ENCODE results near the gene ARHGAP33.

Gene ARHGAP33

DNA sequence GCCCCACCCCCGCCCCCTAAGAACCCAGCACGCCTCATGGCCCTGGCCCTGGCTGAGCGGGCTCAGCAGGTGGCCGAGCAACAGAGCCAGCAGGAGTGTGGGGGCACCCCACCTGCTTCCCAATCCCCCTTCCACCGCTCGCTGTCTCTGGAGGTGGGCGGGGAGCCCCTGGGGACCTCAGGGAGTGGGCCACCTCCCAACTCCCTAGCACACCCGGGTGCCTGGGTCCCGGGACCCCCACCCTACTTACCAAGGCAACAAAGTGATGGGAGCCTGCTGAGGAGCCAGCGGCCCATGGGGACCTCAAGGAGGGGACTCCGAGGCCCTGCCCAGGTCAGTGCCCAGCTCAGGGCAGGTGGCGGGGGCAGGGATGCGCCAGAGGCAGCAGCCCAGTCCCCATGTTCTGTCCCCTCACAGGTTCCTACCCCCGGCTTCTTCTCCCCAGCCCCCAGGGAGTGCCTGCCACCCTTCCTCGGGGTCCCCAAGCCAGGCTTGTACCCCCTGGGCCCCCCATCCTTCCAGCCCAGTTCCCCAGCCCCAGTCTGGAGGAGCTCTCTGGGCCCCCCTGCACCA, 11.9 kb downstream of the ARHGAP33 start:
- H3K79me2 ChIP-seq (ENCODE audit: insufficient read depth, low read length) = no peaks in the 10 kb centered on the region
- H3K4me3 ChIP-seq (ENCODE audit: low read depth in 1 of 2, low read length in 2 of 2) = no peak overlapping the region
- DNase-seq (no peak), ATAC-seq (ENCODE audit: insufficient read depth, low read depth) (no peak)
- no peaks in the 10 kb centered on the region for H3K27me3 ChIP-seq (ENCODE audit: insufficient read depth, low read length, poor library complexity)
- TF ChIP-seq EZH2 (IDR thresholded peaks at IDR 0.05; ENCODE audit: borderline replicate concordance, low read depth, low read length, severe bottlenecking) = no peak
- H3K27ac ChIP-seq (ENCODE audit: low read length) = no peak overlapping the region
- H4K20me1 ChIP-seq (ENCODE audit: insufficient read depth, low read length) = peaks cover 12% of the 10 kb centered on the region
- no peak overlapping the region for H3K9ac ChIP-seq (ENCODE audit: low read depth, low read length)
- H3K4me1 ChIP-seq (ENCODE audit: insufficient read depth, low read length) = no peaks in the 10 kb centered on the region
- H3K36me3 ChIP-seq (ENCODE audit: insufficient read depth, low read length) = peaks cover 39% of the 10 kb centered on the region
- H3K9me3 ChIP-seq (ENCODE audit: insufficient read depth, low read length, severe bottlenecking) = no peaks in the 10 kb centered on the region
- H2AFZ ChIP-seq (ENCODE audit: low read depth, low read length) = no peak overlapping the region
- H3K4me2 ChIP-seq (ENCODE audit: insufficient read depth, low read length) = no peak overlapping the region

- H3K4me1 ChIP-seq (ENCODE audit: insufficient read depth, low read length) = no peaks in the 10 kb centered on the region
- H3K79me2 ChIP-seq (ENCODE audit: insufficient read depth, low read length) = no peaks in the 10 kb centered on the region
Measured at GRCh38 chr19:35788205-35788960, 13.0 kb downstream of the ARHGAP33 start.

DNA sequence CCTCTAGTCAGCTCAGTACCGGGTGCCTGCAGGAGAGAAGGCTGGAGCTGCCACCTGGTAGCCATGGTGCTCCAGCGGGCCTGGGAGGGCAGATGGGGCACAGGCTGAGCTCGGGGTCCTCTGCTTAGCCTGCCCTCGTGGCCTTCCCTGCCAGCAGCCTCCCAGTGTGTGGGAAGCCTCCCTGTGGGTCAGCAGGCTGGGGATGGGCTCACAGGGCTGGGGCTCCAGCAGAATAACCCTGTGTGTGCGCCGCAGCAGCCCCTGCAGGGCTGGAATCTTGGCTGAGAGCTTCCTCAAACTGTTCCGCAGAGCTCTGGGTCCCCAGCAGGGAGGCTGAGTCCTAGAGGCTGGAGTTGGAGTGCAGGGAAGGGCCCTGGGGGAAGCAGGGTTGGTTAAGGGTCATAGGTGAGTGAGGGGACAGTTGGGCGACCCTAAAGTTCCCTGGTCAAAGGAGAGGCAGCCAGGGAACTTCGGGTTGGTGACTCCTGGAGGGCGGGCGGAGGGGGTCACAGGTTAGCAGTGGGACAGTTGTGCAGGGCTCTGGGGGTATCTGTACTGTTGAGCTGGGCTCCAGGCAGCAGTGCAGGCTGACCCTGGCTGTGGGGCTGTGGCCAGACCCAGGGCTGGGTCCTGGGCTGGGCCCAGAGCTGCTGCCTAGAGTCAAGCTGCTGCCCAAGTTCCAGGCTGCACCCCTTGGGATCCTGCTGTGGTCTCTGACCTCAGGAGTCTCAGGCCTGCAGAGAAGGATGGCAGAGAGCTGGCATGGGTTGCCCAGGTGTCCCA, 14.0 kb downstream of the ARHGAP33 start:
- no peak overlapping the region for H3K4me2 ChIP-seq (ENCODE audit: insufficient read depth, low read length)
- no peaks in the 10 kb centered on the region for H3K4me1 ChIP-seq (ENCODE audit: insufficient read depth, low read length)
- H3K4me3 ChIP-seq (ENCODE audit: low read depth in 1 of 2, low read length in 2 of 2) = no peak overlapping the region
- peaks cover 20% of the 10 kb centered on the region for H3K36me3 ChIP-seq (ENCODE audit: insufficient read depth, low read length)
- peaks cover 4% of the 10 kb centered on the region for H4K20me1 ChIP-seq (ENCODE audit: insufficient read depth, low read length)
- H2AFZ ChIP-seq (ENCODE audit: low read depth, low read length) = no peak overlapping the region
- H3K9ac ChIP-seq (ENCODE audit: low read depth, low read length) = no peak overlapping the region
- no peaks in the 10 kb centered on the region for H3K9me3 ChIP-seq (ENCODE audit: insufficient read depth, low read length, severe bottlenecking)
- H3K79me2 ChIP-seq (ENCODE audit: insufficient read depth, low read length) = no peaks in the 10 kb centered on the region
- DNase-seq = no peak
- no peaks in the 10 kb centered on the region for H3K27me3 ChIP-seq (ENCODE audit: insufficient read depth, low read length, poor library complexity)
- 0 out of 3 replicates have a peak, but pooled peaks have one; percentile 4 for ATAC-seq (ENCODE audit: insufficient read depth, low read depth)
- no peak for TF ChIP-seq EZH2 (IDR thresholded peaks at IDR 0.05; ENCODE audit: borderline replicate concordance, low read depth, low read length, severe bottlenecking)
- TF ChIP-seq, protein P1, sequence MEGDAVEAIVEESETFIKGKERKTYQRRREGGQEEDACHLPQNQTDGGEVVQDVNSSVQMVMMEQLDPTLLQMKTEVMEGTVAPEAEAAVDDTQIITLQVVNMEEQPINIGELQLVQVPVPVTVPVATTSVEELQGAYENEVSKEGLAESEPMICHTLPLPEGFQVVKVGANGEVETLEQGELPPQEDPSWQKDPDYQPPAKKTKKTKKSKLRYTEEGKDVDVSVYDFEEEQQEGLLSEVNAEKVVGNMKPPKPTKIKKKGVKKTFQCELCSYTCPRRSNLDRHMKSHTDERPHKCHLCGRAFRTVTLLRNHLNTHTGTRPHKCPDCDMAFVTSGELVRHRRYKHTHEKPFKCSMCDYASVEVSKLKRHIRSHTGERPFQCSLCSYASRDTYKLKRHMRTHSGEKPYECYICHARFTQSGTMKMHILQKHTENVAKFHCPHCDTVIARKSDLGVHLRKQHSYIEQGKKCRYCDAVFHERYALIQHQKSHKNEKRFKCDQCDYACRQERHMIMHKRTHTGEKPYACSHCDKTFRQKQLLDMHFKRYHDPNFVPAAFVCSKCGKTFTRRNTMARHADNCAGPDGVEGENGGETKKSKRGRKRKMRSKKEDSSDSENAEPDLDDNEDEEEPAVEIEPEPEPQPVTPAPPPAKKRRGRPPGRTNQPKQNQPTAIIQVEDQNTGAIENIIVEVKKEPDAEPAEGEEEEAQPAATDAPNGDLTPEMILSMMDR (IDR thresholded peaks at IDR 0.05; ENCODE audit: borderline replicate concordance, extremely low read depth, low read length, poor library complexity, severe bottlenecking) = no peak
- H3K27ac ChIP-seq (ENCODE audit: low read length) = no peak overlapping the region

More at GRCh38 chr19:35788205-35788960, 13.0 kb downstream of the ARHGAP33 start:
- no peak for TF ChIP-seq EZH2 (IDR thresholded peaks at IDR 0.05; ENCODE audit: borderline replicate concordance, low read depth, low read length, severe bottlenecking)
- TF ChIP-seq, protein P1 (IDR thresholded peaks at IDR 0.05; ENCODE audit: borderline replicate concordance, extremely low read depth, low read length, poor library complexity, severe bottlenecking) = no peak
- Histone ChIP-seq H3K27me3 (ENCODE audit: insufficient read depth, low read length, poor library complexity) (no peaks in the 10 kb centered on the region), H3K36me3 (ENCODE audit: insufficient read depth, low read length) (peaks cover 28% of the 10 kb centered on the region), H4K20me1 (ENCODE audit: insufficient read depth, low read length) (peaks cover 4% of the 10 kb centered on the region), H3K9me3 (ENCODE audit: insufficient read depth, low read length, severe bottlenecking) (no peaks in the 10 kb centered on the region), H3K27ac (ENCODE audit: low read length) (no peak overlapping the region), H3K9ac (ENCODE audit: low read depth, low read length) (no peak overlapping the region), H2AFZ (ENCODE audit: low read depth, low read length) (no peak overlapping the region), H3K4me3 (ENCODE audit: low read depth in 1 of 2, low read length in 2 of 2) (no peak overlapping the region), H3K4me2 (ENCODE audit: insufficient read depth, low read length) (no peak overlapping the region)
- DNase-seq (no peak), ATAC-seq (ENCODE audit: insufficient read depth, low read depth) (no peak)

All from DND-41 (cell line).